H1 (cell line): Measurements from ENCODE around the gene GALNT18. TPM values are rescaled to one million over a fixed set of nuclear protein-coding genes. Genes with fewer than 3 reads are reported as not detected.

Source experiments
- CTCF ChIA-PET: fragments of 300-600 bp; sonication (Branson Sonifier 250); formaldehyde crosslinking; loops from one replicate; lab custom pipeline; 2021; ENCODE audit not compliant: partially characterized antibody; lab: Charles Lee
- POLR2A ChIA-PET: fragments of 300-600 bp; sonication (Branson Sonifier 250); formaldehyde crosslinking; loops from one replicate; lab custom pipeline; 2021; ENCODE audit warnings: inconsistent platforms; ENCODE audit not compliant: partially characterized antibody; lab: Charles Lee
- DNase-seq, 2 experiments: peaks; one replicate each; pipeline versions ENCODE4 v3.0.0 to v3.0.0-alpha.2; 2010 to 2022; ENCODE audit warnings: low spot score in 2 of 2, low read depth in 1 of 2, mixed read lengths in 1 of 2
- FAIRE-seq: peaks from 2 replicates; lab custom pipeline; 2011; peaks lifted over from hg19 to GRCh38; lab: Jason Lieb, UNC
- H2AFZ ChIP-seq: 2 replicates; pipeline ENCODE4 v1.8.1; 2012; ENCODE audit warnings: low read length, inconsistent platforms
- H2AK5ac ChIP-seq: 2 replicates; pipeline ENCODE4 v1.6.1; 2013; ENCODE audit warnings: low read depth, low read length
- H2BK120ac ChIP-seq: replicated peaks from 2 replicates; pipeline ENCODE3; 2013; ENCODE audit warnings: low read depth, low read length, inconsistent platforms
- H2BK12ac ChIP-seq: 2 replicates; pipeline ENCODE4 v1.6.1; 2013; ENCODE audit warnings: low read depth, low read length
- H2BK15ac ChIP-seq: 2 replicates; pipeline ENCODE4 v1.6.1; 2013; ENCODE audit warnings: low read length
- H2BK20ac ChIP-seq: 2 replicates; pipeline ENCODE4 v1.6.1; 2013; ENCODE audit warnings: low read length
- H2BK5ac ChIP-seq: 2 replicates; pipeline ENCODE4 v1.6.1; 2013; ENCODE audit warnings: low read depth, low read length
- H3K14ac ChIP-seq: 2 replicates; pipeline ENCODE4 v1.6.1; 2013; ENCODE audit warnings: inconsistent platforms; ENCODE audit not compliant: insufficient read length
- H3K18ac ChIP-seq: 2 replicates; pipeline ENCODE4 v1.6.1; 2013; ENCODE audit warnings: low read length; ENCODE audit errors: extremely low read depth
- H3K23ac ChIP-seq: 2 replicates; pipeline ENCODE4 v1.6.1; 2013; ENCODE audit warnings: inconsistent platforms; ENCODE audit not compliant: insufficient read length
- H3K23me2 ChIP-seq: 2 replicates; pipeline ENCODE4 v1.6.1; 2013; ENCODE audit warnings: low read depth, low read length
- H3K27ac ChIP-seq: 2 replicates; pipeline ENCODE4 v1.6.1; 2011; ENCODE audit warnings: low read depth, low read length, inconsistent platforms
- H3K27me3 ChIP-seq, 4 experiments: replicated peaks in 1 of 4; 1 replicate in 1 of 4; 2 replicates in 3 of 4; pipeline versions ENCODE4 v1.6.1 to v1.8.1; 2011 to 2013; ENCODE audit warnings: low read length in 3 of 4, mild to moderate bottlenecking in 3 of 4, inconsistent platforms in 2 of 4, mixed read lengths in 2 of 4, moderate library complexity in 1 of 4; ENCODE audit not compliant: control insufficient read depth in 3 of 4, insufficient read depth in 3 of 4; ENCODE audit errors: extremely low read depth in 1 of 4
- H3K36me3 ChIP-seq, 4 experiments: 2 replicates each; pipeline versions ENCODE4 v1.6.1 to v1.8.1; 2011 to 2013; ENCODE audit warnings: mild to moderate bottlenecking in 4 of 4, low read length in 3 of 4, moderate library complexity in 2 of 4, control low read depth in 1 of 4, inconsistent platforms in 1 of 4; ENCODE audit not compliant: insufficient read depth in 4 of 4, control insufficient read depth in 2 of 4
- H3K4ac ChIP-seq: replicated peaks from 2 replicates; pipeline ENCODE3; 2013; ENCODE audit warnings: low read length, low read depth, mixed read lengths, inconsistent platforms; ENCODE audit not compliant: insufficient read length
- H3K4me1 ChIP-seq, 4 experiments: replicated peaks in 1 of 4; 1 replicate in 1 of 4; 2 replicates in 3 of 4; pipeline versions ENCODE4 v1.6.1 to v1.8.1; 2011 to 2013; ENCODE audit warnings: low read length in 3 of 4, inconsistent platforms in 2 of 4, mixed read lengths in 1 of 4; ENCODE audit not compliant: insufficient read depth in 4 of 4, control insufficient read depth in 3 of 4
- H3K4me2 ChIP-seq, 2 experiments: 2 replicates each; pipeline versions ENCODE4 v1.6.1 to v1.8.1; 2011 to 2013; ENCODE audit warnings: low read depth in 2 of 2, low read length in 2 of 2, control low read depth in 1 of 2, inconsistent platforms in 1 of 2, mild to moderate bottlenecking in 1 of 2; ENCODE audit not compliant: insufficient read depth in 1 of 2
- H3K4me3 ChIP-seq, 4 experiments: fragments of 200-600, 300-600 bp in 1 of 4; sonication (generic), shearing (Covaris generic), sonication (Bioruptor Twin) in 1 of 4; 2 replicates each; pipeline versions ENCODE4 v1.5.1 to v1.8.1; 2011 to 2016; ENCODE audit warnings: low read length in 4 of 4, low read depth in 3 of 4, control low read depth in 2 of 4, inconsistent platforms in 2 of 4, mild to moderate bottlenecking in 2 of 4, mixed read lengths in 1 of 4, moderate library complexity in 1 of 4; ENCODE audit not compliant: insufficient read depth in 2 of 4; ENCODE audit errors: extremely low read depth in 1 of 4
- H3K56ac ChIP-seq: replicated peaks from 2 replicates; pipeline ENCODE3; 2013; ENCODE audit warnings: low read depth, mild to moderate bottlenecking, mixed read lengths, low read length, inconsistent platforms; ENCODE audit not compliant: insufficient read length
- H3K79me1 ChIP-seq: 2 replicates; pipeline ENCODE4 v1.6.1; 2013; ENCODE audit warnings: low read depth, low read length, control low read depth
- H3K79me2 ChIP-seq, 2 experiments: 2 replicates each; pipeline versions ENCODE4 v1.6.1 to v1.8.1; 2012 to 2013; ENCODE audit warnings: low read length in 2 of 2, mild to moderate bottlenecking in 2 of 2, inconsistent platforms in 1 of 2; ENCODE audit not compliant: insufficient read depth in 2 of 2, control insufficient read depth in 1 of 2
- H3K9ac ChIP-seq, 4 experiments: replicated peaks in 1 of 4; 1 replicate in 1 of 4; 2 replicates in 3 of 4; pipeline versions ENCODE4 v1.6.1 to v1.8.1; 2011 to 2013; ENCODE audit warnings: low read depth in 3 of 4, low read length in 3 of 4, control low read depth in 2 of 4, mild to moderate bottlenecking in 2 of 4, moderate library complexity in 2 of 4, inconsistent platforms in 1 of 4; ENCODE audit errors: extremely low read depth in 1 of 4
- H3K9me3 ChIP-seq, 2 experiments: 2 replicates each; pipeline versions ENCODE4 v1.6.1 to v1.8.1; 2012 to 2013; ENCODE audit warnings: mild to moderate bottlenecking in 2 of 2, moderate library complexity in 2 of 2, control low read depth in 1 of 2, inconsistent platforms in 1 of 2, low read depth in 1 of 2, low read length in 1 of 2, mixed read lengths in 1 of 2; ENCODE audit not compliant: insufficient read depth in 2 of 2
- H4K20me1 ChIP-seq, 2 experiments: replicated peaks in 1 of 2; 2 replicates each; pipeline versions ENCODE3 to v1.8.1; 2011 to 2013; ENCODE audit warnings: inconsistent platforms in 2 of 2, low read length in 2 of 2, mild to moderate bottlenecking in 1 of 2; ENCODE audit not compliant: insufficient read depth in 2 of 2, control insufficient read depth in 1 of 2
- H4K5ac ChIP-seq: 2 replicates; pipeline ENCODE4 v1.6.1; 2013; ENCODE audit warnings: low read length, low read depth, mixed read lengths, inconsistent platforms; ENCODE audit not compliant: insufficient read length
- H4K8ac ChIP-seq: 2 replicates; pipeline ENCODE4 v1.8.0; 2013; ENCODE audit warnings: mild to moderate bottlenecking, moderate library complexity, low read length, inconsistent platforms; ENCODE audit not compliant: insufficient read depth; ENCODE audit errors: extremely low read depth
- H4K91ac ChIP-seq: replicated peaks from 2 replicates; pipeline ENCODE3; 2013; ENCODE audit warnings: low read length, mixed read lengths, inconsistent platforms; ENCODE audit not compliant: insufficient read length
- ASH2L ChIP-seq: fragments of 200-600, 300-600 bp; sonication (generic); IDR thresholded peaks from one replicate; pipeline ENCODE4 v1.7.1; 2017; ENCODE audit warnings: low read length
- CHD2 ChIP-seq: IDR thresholded peaks from 2 replicates; pipeline ENCODE4 v1.6.1; 2012; ENCODE audit warnings: low read length, improper control_type of control experiment
- CTBP2 ChIP-seq: IDR thresholded peaks from 2 replicates; pipeline ENCODE4 v1.7.0; 2011; ENCODE audit warnings: borderline replicate concordance, mild to moderate bottlenecking, moderate library complexity, mixed read lengths, low read length; ENCODE audit not compliant: insufficient read depth, insufficient read length
- EGR1 ChIP-seq: IDR thresholded peaks from 2 replicates; pipeline ENCODE4 v1.6.1; 2011; ENCODE audit warnings: low read depth, low read length, borderline replicate concordance
- JUND ChIP-seq: IDR thresholded peaks from 2 replicates; pipeline ENCODE4 v1.6.1; 2011; ENCODE audit warnings: mild to moderate bottlenecking, improper control_type of control experiment, low read length
- RAD21 ChIP-seq, 2 experiments: IDR thresholded peaks in 1 of 2; conservative IDR thresholded peaks in 1 of 2; 2 replicates each; pipeline ENCODE4 v1.6.1; 2011; ENCODE audit warnings: low read depth in 2 of 2, low read length in 2 of 2, improper control_type of control experiment in 1 of 2, inconsistent platforms in 1 of 2, mild to moderate bottlenecking in 1 of 2, moderate library complexity in 1 of 2
- RNF2 ChIP-seq: fragments of 200-900, 300-1000 bp; sonication (generic); IDR thresholded peaks from 2 replicates; pipeline ENCODE4 v1.7.1; 2016; ENCODE audit warnings: borderline replicate concordance, low read depth, mild to moderate bottlenecking, antibody characterized with exemption, low read length; ENCODE audit not compliant: poor library complexity, severe bottlenecking; ENCODE audit errors: missing control alignments
- SIN3A ChIP-seq, 2 experiments: IDR thresholded peaks in 1 of 2; conservative IDR thresholded peaks in 1 of 2; 2 replicates each; pipeline ENCODE4 v1.6.1; 2011 to 2012; ENCODE audit warnings: low read length in 2 of 2, improper control_type of control experiment in 1 of 2, low read depth in 1 of 2, mild to moderate bottlenecking in 1 of 2
- ZNF274 ChIP-seq: IDR thresholded peaks from 2 replicates; pipeline ENCODE4 v1.7.0; 2012; ENCODE audit warnings: low read length, borderline replicate concordance; ENCODE audit errors: extremely low read depth
- WGBS, 2 experiments: shearing (Covaris generic) in 1 of 2; methylation state at CpG; one replicate each; pipeline versions ENCODE4 v1.1.6 to v1.1.7; 2013 to 2015; ENCODE audit warnings: low lambda C conversion rate in 2 of 2, mixed read lengths in 2 of 2, inconsistent platforms in 1 of 2, low coverage in 1 of 2, missing lambda C conversion rate in 1 of 2; ENCODE audit not compliant: insufficient replicate concordance in 2 of 2, insufficient coverage in 1 of 2, insufficient read length in 1 of 2; ENCODE audit errors: extremely low coverage in 1 of 2, missing lambda C conversion rate in 1 of 2; 5-methylcytosine and 5-hydroxymethylcytosine counted together
- polyA plus RNA-seq, 7 experiments: library from polyadenylated mRNA; depleted of rRNA in 3 of 7; stranded (reverse) in 5 of 7; unstranded in 2 of 7; fragments of >200 nt in 5 of 7; fragments of 200-250 nt in 2 of 7; gene quantifications; 1 replicate in 5 of 7; 2 replicates in 1 of 7; 4 replicates in 1 of 7; pipeline versions ENCODE4 v1.2.1 to v1.2.3, GENCODE V29; 2011 to 2013; ENCODE audit warnings: missing spikeins in 2 of 7, mixed read lengths in 2 of 7
- total RNA-seq: library from RNA; stranded (reverse); fragmentation: NEBNext Ultra II Directional; extraction: Animal tissue kit (Norgen Biotek cat#: 25700); gene quantifications from 2 replicates; pipeline ENCODE4 v1.2.1, GENCODE V29; 2021

The GALNT18 gene
- total and polyA plus RNA-seq, 2 of the 8 experiments (the other 6 are each of a cell fraction or from before 2014, with no cell fraction given) = 6.0 to 9.4 TPM

DNA sequence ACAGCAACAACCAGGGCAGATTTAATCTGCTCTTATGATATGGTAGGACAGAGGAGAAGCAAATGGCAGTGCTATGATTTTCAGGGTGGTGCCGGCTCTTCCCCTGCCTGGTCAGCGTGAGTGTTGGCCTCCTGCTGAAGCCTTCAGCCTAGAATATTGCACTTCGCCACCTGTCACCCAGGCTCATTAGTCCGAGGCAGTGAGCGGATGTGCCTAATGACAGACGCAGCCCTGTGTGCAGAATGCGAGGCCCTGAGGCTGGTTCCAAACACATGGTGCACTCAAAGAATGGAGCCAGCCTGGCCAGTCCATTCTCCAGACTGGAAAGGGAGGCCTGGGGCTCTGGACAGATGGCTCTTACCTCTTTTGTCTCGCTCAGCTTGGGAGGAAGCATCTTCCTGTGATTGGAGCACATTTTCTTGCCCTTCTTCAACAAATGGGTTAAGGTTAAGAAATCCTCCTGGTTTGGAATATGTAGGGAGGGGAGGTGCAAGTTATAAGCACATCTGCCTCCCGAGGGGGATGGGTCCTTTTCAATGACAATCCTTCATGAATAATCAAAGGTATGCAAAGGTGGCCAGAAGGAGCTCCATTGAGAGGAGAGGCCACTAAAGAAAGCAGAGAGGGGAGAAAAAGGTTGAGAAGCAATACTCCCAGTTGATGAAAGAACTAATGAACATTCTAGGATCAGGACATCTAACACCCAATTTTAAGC, 39.7 kb upstream of the GALNT18 start:
- Histone ChIP-seq H3K79me1 (no peaks in the 10 kb centered on the region), H3K56ac (no peak overlapping the region), H3K9me3 (peaks cover 3 to 9% of the 10 kb centered on the region in 2 experiments; a peak in 2 of 4 replicates), H4K91ac (no peak overlapping the region), H2BK20ac (peak overlapping the region; percentile 84; the same call in 1 of the 2 replicates), H3K79me2 (no peaks in the 10 kb centered on the region), H3K4me2 (peak overlapping the region in 1 of 2 experiments; percentile 19; a peak in 1 of 4 replicates), H4K5ac (no peak overlapping the region), H4K8ac (no peak overlapping the region), H3K14ac (no peak overlapping the region), H2BK15ac (no peak overlapping the region), H3K9ac (no peak overlapping the region), H3K23me2 (no peaks in the 10 kb centered on the region), H3K4ac (no peak overlapping the region), H3K4me1 (peaks cover 4 to 11% (median 7%) of the 10 kb centered on the region in 4 experiments), H2BK120ac (no peak overlapping the region), H3K4me3 (no peak overlapping the region), H3K18ac (0 out of 2 replicates have a peak overlapping the region, but pooled peaks have one; percentile 1), H2AFZ (peak overlapping the region; percentile 48; the same call in 1 of the 2 replicates), H3K36me3 (no peaks in the 10 kb centered on the region), H3K27ac (no peak overlapping the region), H2BK12ac (no peak overlapping the region), H3K23ac (no peak overlapping the region), H2AK5ac (no peak overlapping the region), H2BK5ac (no peak overlapping the region), H4K20me1 (no peaks in the 10 kb centered on the region), H3K27me3 (no peaks in the 10 kb centered on the region)
- DNase-seq (no peak), FAIRE-seq (no peak)
- CTCF ChIA-PET = interaction anchor here (1.1 to 6.5 kb wide), 7 partner anchors 8 to 125 kb away, joined by 3 to 33 read pairs (median 13); partner anchors contain the start of gene GALNT18
- no peak for TF ChIP-seq RNF2
- TF ChIP-seq ASH2L = peak; percentile 30
- TF ChIP-seq RAD21 (IDR thresholded peaks at IDR 0.05 in 1 of 2, conservative IDR thresholded peaks at IDR 0.05 in 1 of 2; ENCODE audit: low read depth in 2 of 2, low read length in 2 of 2) = peak in 1 of 2 experiments; percentile 5; a peak in 1 of 4 replicates
- no peak for TF ChIP-seq CTBP2
- TF ChIP-seq CHD2 = no peak
- no peak for TF ChIP-seq EGR1
- no peak for TF ChIP-seq JUND
- TF ChIP-seq SIN3A (conservative IDR thresholded peaks at IDR 0.05 in 1 of 2, IDR thresholded peaks at IDR 0.05 in 1 of 2; ENCODE audit: low read depth in 1 of 2, low read length in 2 of 2) = no peak
- no peak for TF ChIP-seq ZNF274
- POLR2A ChIA-PET = no interaction called here
- 78% methylated on average over 9 of the region's 9 CpGs; no CpG with 5 or more reads in 1 of the 2 experiments for WGBS, 2 experiments
